Measurements from ENCODE around the gene FRMD5. TPM values are rescaled to one million over a fixed set of nuclear protein-coding genes. Genes with fewer than 3 reads are reported as not detected.
A peak's percentile ranks its signal among the peaks of the same experiment; 100 is the strongest.

The FRMD5 gene
- total RNA-seq, 1 donor from 2014 or later = 1.5 TPM

DNA sequence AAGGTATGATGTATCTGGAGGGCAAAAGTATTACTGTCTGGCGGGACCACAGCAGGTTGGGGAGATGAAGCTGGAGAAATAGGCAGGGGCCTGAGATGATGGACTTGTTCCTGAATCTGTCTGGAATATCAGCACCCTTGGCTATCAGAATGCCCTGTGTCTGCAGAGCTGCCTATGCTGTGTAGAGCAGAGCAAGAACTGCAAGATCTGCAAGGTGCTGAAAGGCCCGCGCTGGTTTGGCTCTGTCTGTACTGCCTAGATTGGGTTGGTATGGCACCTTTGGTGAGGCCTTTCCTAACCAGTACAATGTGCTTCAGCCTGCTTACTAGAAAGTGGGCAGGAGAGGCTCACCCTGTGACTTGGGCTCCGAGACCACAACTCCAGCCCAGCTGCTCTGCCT lies 271.5 kb downstream of the FRMD5 start:
- TF ChIP-seq, protein P1, sequence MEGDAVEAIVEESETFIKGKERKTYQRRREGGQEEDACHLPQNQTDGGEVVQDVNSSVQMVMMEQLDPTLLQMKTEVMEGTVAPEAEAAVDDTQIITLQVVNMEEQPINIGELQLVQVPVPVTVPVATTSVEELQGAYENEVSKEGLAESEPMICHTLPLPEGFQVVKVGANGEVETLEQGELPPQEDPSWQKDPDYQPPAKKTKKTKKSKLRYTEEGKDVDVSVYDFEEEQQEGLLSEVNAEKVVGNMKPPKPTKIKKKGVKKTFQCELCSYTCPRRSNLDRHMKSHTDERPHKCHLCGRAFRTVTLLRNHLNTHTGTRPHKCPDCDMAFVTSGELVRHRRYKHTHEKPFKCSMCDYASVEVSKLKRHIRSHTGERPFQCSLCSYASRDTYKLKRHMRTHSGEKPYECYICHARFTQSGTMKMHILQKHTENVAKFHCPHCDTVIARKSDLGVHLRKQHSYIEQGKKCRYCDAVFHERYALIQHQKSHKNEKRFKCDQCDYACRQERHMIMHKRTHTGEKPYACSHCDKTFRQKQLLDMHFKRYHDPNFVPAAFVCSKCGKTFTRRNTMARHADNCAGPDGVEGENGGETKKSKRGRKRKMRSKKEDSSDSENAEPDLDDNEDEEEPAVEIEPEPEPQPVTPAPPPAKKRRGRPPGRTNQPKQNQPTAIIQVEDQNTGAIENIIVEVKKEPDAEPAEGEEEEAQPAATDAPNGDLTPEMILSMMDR (IDR thresholded peaks at IDR 0.05) = no peak
- Mint-ChIP-seq H3K27me3 (ENCODE audit: low read depth) (peaks cover 7% of the 10 kb centered on the region), H3K27ac (ENCODE audit: unreplicated experiment) (no peak overlapping the region), H3K36me3 (ENCODE audit: low read depth) (no peaks in the 10 kb centered on the region), H3K9me3 (ENCODE audit: low read depth) (no peaks in the 10 kb centered on the region), H3K4me1 (ENCODE audit: low read depth) (peaks cover 22% of the 10 kb centered on the region), H3K4me3 (ENCODE audit: unreplicated experiment) (no peak overlapping the region)
- DNase-seq (ENCODE audit: low spot score) = no peak

DNA sequence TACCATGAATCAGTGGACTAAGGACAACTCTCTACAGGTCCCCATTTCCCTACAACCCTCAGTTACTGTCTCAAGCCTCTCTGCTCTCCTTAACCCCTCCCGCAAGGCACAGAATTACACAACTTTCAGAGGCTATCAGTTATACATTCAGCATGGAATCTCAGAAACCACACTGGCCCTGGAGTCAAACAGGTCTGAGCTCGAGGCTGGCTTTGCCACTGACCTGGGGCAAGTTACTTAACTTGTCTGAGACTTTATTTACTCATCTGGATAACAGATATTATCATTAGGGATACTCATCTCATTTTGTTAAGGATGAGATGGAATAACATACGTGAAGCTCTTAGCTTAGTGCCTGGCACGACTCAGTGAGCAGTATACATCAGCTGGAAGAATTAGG lies 273.1 kb downstream of the FRMD5 start:
- DNase-seq (ENCODE audit: low spot score) = no peak
- no peak overlapping the region for H3K27ac Mint-ChIP-seq (ENCODE audit: unreplicated experiment)

DNA sequence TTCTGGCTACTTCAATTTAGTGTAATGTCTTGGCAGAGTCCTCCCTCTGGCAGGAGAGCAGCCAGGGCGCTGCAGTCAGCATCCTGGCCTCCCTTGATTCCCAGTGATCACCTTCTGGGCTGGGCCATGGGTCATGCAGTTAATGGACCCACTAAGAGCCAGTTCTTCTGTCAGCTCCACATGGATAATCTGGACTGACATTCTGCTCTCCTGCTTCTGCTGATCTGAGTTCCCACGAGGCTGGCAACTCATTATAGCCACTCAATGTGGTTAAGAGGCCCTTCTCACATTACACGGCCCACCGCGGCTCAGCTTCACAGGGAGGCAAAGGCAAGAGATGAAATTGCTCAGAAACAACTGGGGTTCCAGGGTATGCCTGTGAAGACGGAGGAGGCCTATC lies 274.3 kb downstream of the FRMD5 start:
- TF ChIP-seq, protein P1 (IDR thresholded peaks at IDR 0.05) = no peak
- Mint-ChIP-seq H3K36me3 (ENCODE audit: low read depth) (peaks cover 1% of the 10 kb centered on the region), H3K27ac (ENCODE audit: unreplicated experiment) (peak overlapping the region; percentile 15), H3K27me3 (ENCODE audit: low read depth) (no peaks in the 10 kb centered on the region), H3K4me3 (ENCODE audit: unreplicated experiment) (no peak overlapping the region), H3K4me1 (ENCODE audit: low read depth) (peaks cover 22% of the 10 kb centered on the region), H3K9me3 (ENCODE audit: low read depth) (no peaks in the 10 kb centered on the region)
- DNase-seq (ENCODE audit: low spot score) = no peak

More for the DNA sequence above, 273.1 kb downstream of the FRMD5 start:
- H3K4me3 Mint-ChIP-seq (ENCODE audit: unreplicated experiment) = no peak overlapping the region
- H3K9me3 Mint-ChIP-seq (ENCODE audit: low read depth) = no peaks in the 10 kb centered on the region
- TF ChIP-seq, protein P1 (IDR thresholded peaks at IDR 0.05) = no peak
- H3K4me1 Mint-ChIP-seq (ENCODE audit: low read depth) = peaks cover 22% of the 10 kb centered on the region
- H3K27me3 Mint-ChIP-seq (ENCODE audit: low read depth) = no peaks in the 10 kb centered on the region
- no peaks in the 10 kb centered on the region for H3K36me3 Mint-ChIP-seq (ENCODE audit: low read depth)

DNA sequence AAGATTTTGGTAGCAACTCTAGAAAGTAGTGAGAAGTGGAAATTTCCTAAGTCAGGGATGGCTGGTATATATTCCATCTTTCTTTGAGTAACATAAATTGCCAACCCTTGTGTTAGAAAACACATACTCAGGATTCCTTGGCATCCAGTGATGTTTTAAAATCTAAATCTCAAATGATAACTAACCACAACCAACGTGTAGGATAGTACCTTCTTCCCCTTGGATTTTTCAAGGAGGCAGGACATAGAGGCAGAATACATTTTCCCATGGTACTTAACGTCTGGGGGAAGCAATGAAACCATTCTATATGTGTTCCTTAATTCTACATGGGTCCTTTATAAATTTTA lies 274.8 kb downstream of the FRMD5 start:
- H3K4me1 Mint-ChIP-seq (ENCODE audit: low read depth) = peaks cover 17% of the 10 kb centered on the region
- TF ChIP-seq, protein P1 (IDR thresholded peaks at IDR 0.05) = no peak
- no peaks in the 10 kb centered on the region for H3K27me3 Mint-ChIP-seq (ENCODE audit: low read depth)
- H3K9me3 Mint-ChIP-seq (ENCODE audit: low read depth) = no peaks in the 10 kb centered on the region
- H3K4me3 Mint-ChIP-seq (ENCODE audit: unreplicated experiment) = no peak overlapping the region
- peaks cover 1% of the 10 kb centered on the region for H3K36me3 Mint-ChIP-seq (ENCODE audit: low read depth)
- H3K27ac Mint-ChIP-seq (ENCODE audit: unreplicated experiment) = no peak overlapping the region
- DNase-seq (ENCODE audit: low spot score) = no peak

DNA sequence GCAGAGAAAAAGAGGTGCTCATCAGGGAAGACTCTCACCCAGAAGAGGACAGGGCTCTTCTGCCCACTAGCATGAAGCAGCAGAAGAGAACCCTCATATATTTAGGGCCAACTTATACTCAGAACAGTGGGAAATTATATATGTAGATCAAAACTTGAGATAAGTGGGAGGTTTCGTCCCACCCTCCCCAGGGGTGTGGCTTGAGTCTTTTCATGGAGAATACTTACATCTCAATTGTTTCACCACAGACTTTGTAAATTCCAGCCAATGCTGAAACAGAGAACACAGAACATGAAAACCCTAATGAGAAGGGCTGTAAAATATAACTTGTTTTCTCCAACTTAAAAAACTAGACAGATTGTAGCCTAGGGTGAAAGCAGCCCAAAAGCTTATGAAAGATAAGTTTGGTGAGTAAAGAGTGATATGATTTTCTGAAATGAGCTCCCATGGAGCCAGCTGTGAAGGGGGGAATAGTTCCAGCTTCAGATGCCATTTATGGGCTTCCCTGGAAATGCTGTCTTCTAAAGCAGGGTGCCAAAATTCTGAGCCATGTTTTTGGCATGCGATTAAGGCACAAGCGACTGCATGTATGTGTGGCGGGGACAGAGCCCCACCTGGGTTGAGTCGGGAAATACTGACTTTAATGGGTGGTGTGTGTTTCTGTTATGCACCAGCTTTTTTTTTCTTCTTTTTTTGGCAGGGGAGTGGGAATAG lies 275.4 kb downstream of the FRMD5 start:
- no peak overlapping the region for H3K27ac Mint-ChIP-seq (ENCODE audit: unreplicated experiment)
- no peak overlapping the region for H3K4me3 Mint-ChIP-seq (ENCODE audit: unreplicated experiment)
- H3K4me1 Mint-ChIP-seq (ENCODE audit: low read depth) = peaks cover 17% of the 10 kb centered on the region
- peaks cover 1% of the 10 kb centered on the region for H3K36me3 Mint-ChIP-seq (ENCODE audit: low read depth)
- TF ChIP-seq, protein P1 (IDR thresholded peaks at IDR 0.05) = no peak
- H3K27me3 Mint-ChIP-seq (ENCODE audit: low read depth) = no peaks in the 10 kb centered on the region
- DNase-seq (ENCODE audit: low spot score) = no peak
- H3K9me3 Mint-ChIP-seq (ENCODE audit: low read depth) = no peaks in the 10 kb centered on the region

All from chondrocyte (in vitro differentiated cells).